GM12878 (cell line): Measurements from ENCODE around the gene NEAT1. TPM values are rescaled to one million over a fixed set of nuclear protein-coding genes. Genes with fewer than 3 reads are reported as not detected.

Source experiments
- BACH1 ChIP-seq: fragments of 450-650 bp; IDR thresholded peaks from 2 replicates; pipeline ENCODE4 v1.6.1; 2017; ENCODE audit warnings: mild to moderate bottlenecking, borderline replicate concordance
- BHLHE40 ChIP-seq, 2 experiments: fragments of 450-650 bp in 1 of 2; IDR thresholded peaks; 2 replicates each; pipeline ENCODE4 v1.6.1; 2011 to 2017; ENCODE audit warnings: low read depth in 2 of 2, borderline replicate concordance in 1 of 2, improper control_type of control experiment in 1 of 2, low read length in 1 of 2, mild to moderate bottlenecking in 1 of 2
- CREB1 ChIP-seq: IDR thresholded peaks from 2 replicates; pipeline ENCODE4 v1.6.1; 2012; ENCODE audit warnings: low read depth, mild to moderate bottlenecking, inconsistent platforms
- E4F1 ChIP-seq: fragments of 450-650 bp; IDR thresholded peaks from 2 replicates; pipeline ENCODE4 v1.6.1; 2018; ENCODE audit warnings: borderline replicate concordance, mild to moderate bottlenecking; ENCODE audit not compliant: partially characterized antibody
- EZH2 ChIP-seq: IDR thresholded peaks from 2 replicates; pipeline ENCODE4 v1.6.1; 2012; ENCODE audit warnings: low read depth, mild to moderate bottlenecking, control low read depth, inconsistent platforms, low read length, borderline replicate concordance; ENCODE audit not compliant: control insufficient read depth
- RB1 ChIP-seq: fragments of 450-650 bp; formaldehyde crosslinking; IDR thresholded peaks from 2 replicates; pipeline ENCODE4 v1.6.1; 2017; ENCODE audit warnings: mild to moderate bottlenecking, borderline replicate concordance
- RELA ChIP-seq: fragments of 450-650 bp; IDR thresholded peaks from 2 replicates; pipeline ENCODE4 v1.8.0; 2014; ENCODE audit warnings: borderline replicate concordance; ENCODE audit not compliant: partially characterized antibody
- SKIL ChIP-seq: fragments of 450-650 bp; IDR thresholded peaks from 2 replicates; pipeline ENCODE4 v1.6.1; 2017; ENCODE audit warnings: mild to moderate bottlenecking, low read depth, inconsistent platforms; ENCODE audit not compliant: poor library complexity, severe bottlenecking
- SMAD1 ChIP-seq: fragments of 450-650 bp; IDR thresholded peaks from 2 replicates; pipeline ENCODE4 v1.6.1; 2018; ENCODE audit warnings: mild to moderate bottlenecking, low read depth; ENCODE audit not compliant: partially characterized antibody
- SREBF2 ChIP-seq: IDR thresholded peaks from 2 replicates; pipeline ENCODE4 v1.6.1; 2012; ENCODE audit warnings: mild to moderate bottlenecking, low read length
- SUPT20H ChIP-seq: IDR thresholded peaks from 2 replicates; pipeline ENCODE4 v1.6.1; 2011; ENCODE audit warnings: low read depth, mild to moderate bottlenecking, low read length, moderate library complexity, borderline replicate concordance; ENCODE audit not compliant: control insufficient read depth
- WRNIP1 ChIP-seq: IDR thresholded peaks from 2 replicates; pipeline ENCODE4 v1.6.1; 2011; ENCODE audit warnings: low read depth, low read length, improper control_type of control experiment, borderline replicate concordance
- YBX1 ChIP-seq: fragments of 450-650 bp; IDR thresholded peaks from 2 replicates; pipeline ENCODE4 v1.6.1; 2016; ENCODE audit warnings: antibody characterized with exemption
- ZBTB11 ChIP-seq: fragments of 450-650 bp; formaldehyde crosslinking; IDR thresholded peaks from 2 replicates; pipeline ENCODE4 v1.5.0; 2022; ENCODE audit warnings: mild to moderate bottlenecking, missing genetic modification characterization
- ZNF622 ChIP-seq: fragments of 450-650 bp; IDR thresholded peaks from 2 replicates; pipeline ENCODE4 v1.6.1; 2017; ENCODE audit warnings: mild to moderate bottlenecking, inconsistent platforms
- polyA plus RNA-seq, 11 experiments: library from polyadenylated mRNA; depleted of rRNA in 4 of 11; unstranded in 6 of 11; stranded (reverse) in 5 of 11; fragments of >200 nt; fragmentation: Nextera tagmentation in 4 of 11; fragmentation: Illumina TruSeq in 1 of 11; extraction: Ambion mirVana in 4 of 11; extraction: Trizol in 1 of 11; gene quantifications; 1 replicate in 1 of 11; 2 replicates in 10 of 11; pipeline versions ENCODE4 v1.2.1 to v1.2.3, GENCODE V29; 2011 to 2016; ENCODE audit warnings: inconsistent platforms in 2 of 11, missing spikeins in 2 of 11, low read depth in 1 of 11
- total RNA-seq, 4 experiments: library from RNA; depleted of rRNA in 3 of 4; stranded (reverse); fragments of >200 nt in 3 of 4; fragmentation: Illumina TruSeq in 1 of 4; extraction: Trizol in 1 of 4; gene quantifications; 2 replicates each; pipeline versions ENCODE4 v1.2.1 to v1.2.3, GENCODE V29; 2013 to 2021
- TF ChIP-seq, protein P1 (sequence below): fragments of 450-650 bp; IDR thresholded peaks from 2 replicates; pipeline ENCODE4 v1.6.1; 2016; ENCODE audit warnings: mild to moderate bottlenecking
- TF ChIP-seq, protein P2 (sequence below): fragments of 450-650 bp; IDR thresholded peaks from 2 replicates; pipeline ENCODE4 v1.6.1; 2017; ENCODE audit warnings: borderline replicate concordance

Gene NEAT1
- total and polyA plus RNA-seq, 10 of the 15 experiments (the other 5 are each of a cell fraction or from before 2014, with no cell fraction given): 13.6 to 328 (median 69.4) TPM

DNA sequence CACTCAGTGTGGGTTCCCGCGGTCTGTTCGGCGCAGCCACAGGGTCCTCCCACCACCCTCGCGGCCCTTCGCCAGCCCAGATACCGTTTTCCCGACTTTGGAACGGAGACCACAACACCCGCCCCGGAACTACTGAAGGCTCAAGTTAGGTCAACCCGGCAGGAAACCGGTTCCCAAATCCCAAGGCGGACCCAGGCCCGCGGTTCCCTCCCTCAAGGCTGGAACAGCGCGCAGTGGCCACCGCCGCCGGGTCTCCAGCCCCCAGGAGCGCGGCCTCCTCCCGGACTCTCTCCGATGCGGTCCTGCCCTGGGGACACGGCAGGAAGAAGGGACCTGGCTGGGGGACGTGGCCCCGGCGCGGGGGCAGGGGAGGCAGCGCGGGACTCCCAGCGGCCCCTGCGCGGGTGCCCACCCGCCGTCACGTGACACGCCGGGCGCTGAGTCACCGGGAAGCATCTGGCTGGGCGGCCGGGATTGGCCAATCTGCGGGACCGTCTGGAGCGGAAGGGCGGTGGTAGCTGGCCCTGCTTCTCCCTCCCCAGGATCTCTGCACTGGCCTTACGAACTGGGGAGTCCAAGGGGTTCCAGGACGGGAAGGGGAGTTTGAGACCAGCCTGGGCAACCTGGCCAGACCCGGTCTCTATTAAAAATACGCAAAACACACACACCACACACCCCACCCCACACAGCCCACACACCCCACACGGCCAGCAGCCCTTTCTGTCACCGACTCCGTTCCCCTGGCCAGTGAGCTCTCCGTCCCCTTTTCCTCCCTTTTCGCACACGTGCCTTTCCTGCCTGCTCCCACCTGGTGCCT, 54.8 kb downstream of the NEAT1 start (continued):
- TF ChIP-seq EZH2 (no peak), SMAD1 (peak; percentile 86), BHLHE40 (IDR thresholded peaks at IDR 0.05; ENCODE audit: borderline replicate concordance in 1 of 2, low read depth in 2 of 2, low read length in 1 of 2) (peak; percentile 82 to 98), RELA (no peak), ZBTB11 (peak; percentile 53; the same call in 1 of the 2 replicates), RB1 (peak; percentile 35; the same call in 1 of the 2 replicates), SKIL (no peak), WRNIP1 (no peak), CREB1 (peak; percentile 21; the same call in 1 of the 2 replicates), ZNF622 (no peak), E4F1 (peak; percentile 6), YBX1 (no peak), SUPT20H (no peak), BACH1 (peak; percentile 92), SREBF2 (no peak)
- TF ChIP-seq, protein P1, sequence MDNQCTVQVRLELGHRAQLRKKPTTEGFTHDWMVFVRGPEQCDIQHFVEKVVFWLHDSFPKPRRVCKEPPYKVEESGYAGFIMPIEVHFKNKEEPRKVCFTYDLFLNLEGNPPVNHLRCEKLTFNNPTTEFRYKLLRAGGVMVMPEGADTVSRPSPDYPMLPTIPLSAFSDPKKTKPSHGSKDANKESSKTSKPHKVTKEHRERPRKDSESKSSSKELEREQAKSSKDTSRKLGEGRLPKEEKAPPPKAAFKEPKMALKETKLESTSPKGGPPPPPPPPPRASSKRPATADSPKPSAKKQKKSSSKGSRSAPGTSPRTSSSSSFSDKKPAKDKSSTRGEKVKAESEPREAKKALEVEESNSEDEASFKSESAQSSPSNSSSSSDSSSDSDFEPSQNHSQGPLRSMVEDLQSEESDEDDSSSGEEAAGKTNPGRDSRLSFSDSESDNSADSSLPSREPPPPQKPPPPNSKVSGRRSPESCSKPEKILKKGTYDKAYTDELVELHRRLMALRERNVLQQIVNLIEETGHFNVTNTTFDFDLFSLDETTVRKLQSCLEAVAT: peak; percentile 91
- TF ChIP-seq, protein P2, sequence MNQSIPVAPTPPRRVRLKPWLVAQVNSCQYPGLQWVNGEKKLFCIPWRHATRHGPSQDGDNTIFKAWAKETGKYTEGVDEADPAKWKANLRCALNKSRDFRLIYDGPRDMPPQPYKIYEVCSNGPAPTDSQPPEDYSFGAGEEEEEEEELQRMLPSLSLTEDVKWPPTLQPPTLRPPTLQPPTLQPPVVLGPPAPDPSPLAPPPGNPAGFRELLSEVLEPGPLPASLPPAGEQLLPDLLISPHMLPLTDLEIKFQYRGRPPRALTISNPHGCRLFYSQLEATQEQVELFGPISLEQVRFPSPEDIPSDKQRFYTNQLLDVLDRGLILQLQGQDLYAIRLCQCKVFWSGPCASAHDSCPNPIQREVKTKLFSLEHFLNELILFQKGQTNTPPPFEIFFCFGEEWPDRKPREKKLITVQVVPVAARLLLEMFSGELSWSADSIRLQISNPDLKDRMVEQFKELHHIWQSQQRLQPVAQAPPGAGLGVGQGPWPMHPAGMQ: no peak
